ENCODE results near the gene TRIM46.

Gene TRIM46, protein sequence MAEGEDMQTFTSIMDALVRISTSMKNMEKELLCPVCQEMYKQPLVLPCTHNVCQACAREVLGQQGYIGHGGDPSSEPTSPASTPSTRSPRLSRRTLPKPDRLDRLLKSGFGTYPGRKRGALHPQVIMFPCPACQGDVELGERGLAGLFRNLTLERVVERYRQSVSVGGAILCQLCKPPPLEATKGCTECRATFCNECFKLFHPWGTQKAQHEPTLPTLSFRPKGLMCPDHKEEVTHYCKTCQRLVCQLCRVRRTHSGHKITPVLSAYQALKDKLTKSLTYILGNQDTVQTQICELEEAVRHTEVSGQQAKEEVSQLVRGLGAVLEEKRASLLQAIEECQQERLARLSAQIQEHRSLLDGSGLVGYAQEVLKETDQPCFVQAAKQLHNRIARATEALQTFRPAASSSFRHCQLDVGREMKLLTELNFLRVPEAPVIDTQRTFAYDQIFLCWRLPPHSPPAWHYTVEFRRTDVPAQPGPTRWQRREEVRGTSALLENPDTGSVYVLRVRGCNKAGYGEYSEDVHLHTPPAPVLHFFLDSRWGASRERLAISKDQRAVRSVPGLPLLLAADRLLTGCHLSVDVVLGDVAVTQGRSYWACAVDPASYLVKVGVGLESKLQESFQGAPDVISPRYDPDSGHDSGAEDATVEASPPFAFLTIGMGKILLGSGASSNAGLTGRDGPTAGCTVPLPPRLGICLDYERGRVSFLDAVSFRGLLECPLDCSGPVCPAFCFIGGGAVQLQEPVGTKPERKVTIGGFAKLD

DNA sequence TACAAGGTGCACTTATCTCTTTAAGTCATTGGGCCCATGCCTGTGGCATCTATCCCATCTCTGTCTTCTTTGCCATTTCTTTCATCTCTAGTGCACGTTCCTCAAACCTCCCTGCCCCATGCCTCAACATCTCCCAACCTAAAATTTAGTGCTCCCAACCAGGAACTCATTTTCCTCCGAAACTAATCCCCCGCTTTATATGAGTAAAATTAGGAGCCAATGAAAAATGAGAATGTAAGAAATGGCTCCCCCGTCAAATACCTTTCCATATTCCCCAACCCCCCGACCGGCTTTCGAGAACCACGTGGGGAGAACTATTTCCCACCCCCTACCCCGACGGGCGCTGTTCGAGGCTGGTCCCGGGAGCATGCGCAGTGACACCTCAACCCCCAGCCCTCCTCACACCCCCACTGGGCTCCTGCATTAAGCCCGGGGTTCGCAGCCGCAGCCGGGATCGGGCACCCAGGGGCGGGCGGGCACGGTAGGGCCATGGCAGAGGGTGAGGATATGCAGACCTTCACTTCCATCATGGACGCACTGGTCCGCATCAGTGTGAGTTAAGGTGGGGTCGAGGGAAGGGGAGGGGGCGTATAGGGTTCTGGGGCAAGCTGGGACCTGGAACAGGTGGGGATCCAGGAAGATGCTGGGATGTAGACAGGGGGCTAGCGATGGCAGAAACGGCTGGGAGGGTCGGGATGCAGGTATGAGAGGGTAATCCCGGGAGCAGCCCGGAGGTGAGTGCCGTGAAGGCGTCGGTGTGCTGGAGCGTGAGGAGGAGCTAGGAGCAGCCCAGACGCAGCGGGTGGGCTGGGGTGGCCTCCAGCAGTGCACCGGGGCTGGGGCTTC is at the start of gene TRIM46:
TRIM46 (plus strand) TSS at position 372 of the 846 bp plus-strand sequence; CDS start at position 490, 118 bp downstream.
- peaks cover 43% of the 10 kb centered on the region for H3K36me3 Mint-ChIP-seq (ENCODE audit: low read depth)
- intact Hi-C loops (cut with micrococcal nuclease) = no loop called here
- H3K27ac Mint-ChIP-seq = peak within 1 kb of the TSS; percentile 97
- peaks cover 18% of the 10 kb centered on the region for H3K27me3 Mint-ChIP-seq
- peak within 1 kb of the TSS; percentile 96 for H3K4me3 Mint-ChIP-seq
- H3K4me1 Mint-ChIP-seq (ENCODE audit: low read depth) = peaks cover 64% of the 10 kb centered on the region
- no peaks in the 10 kb centered on the region for H3K9me3 Mint-ChIP-seq

DNA sequence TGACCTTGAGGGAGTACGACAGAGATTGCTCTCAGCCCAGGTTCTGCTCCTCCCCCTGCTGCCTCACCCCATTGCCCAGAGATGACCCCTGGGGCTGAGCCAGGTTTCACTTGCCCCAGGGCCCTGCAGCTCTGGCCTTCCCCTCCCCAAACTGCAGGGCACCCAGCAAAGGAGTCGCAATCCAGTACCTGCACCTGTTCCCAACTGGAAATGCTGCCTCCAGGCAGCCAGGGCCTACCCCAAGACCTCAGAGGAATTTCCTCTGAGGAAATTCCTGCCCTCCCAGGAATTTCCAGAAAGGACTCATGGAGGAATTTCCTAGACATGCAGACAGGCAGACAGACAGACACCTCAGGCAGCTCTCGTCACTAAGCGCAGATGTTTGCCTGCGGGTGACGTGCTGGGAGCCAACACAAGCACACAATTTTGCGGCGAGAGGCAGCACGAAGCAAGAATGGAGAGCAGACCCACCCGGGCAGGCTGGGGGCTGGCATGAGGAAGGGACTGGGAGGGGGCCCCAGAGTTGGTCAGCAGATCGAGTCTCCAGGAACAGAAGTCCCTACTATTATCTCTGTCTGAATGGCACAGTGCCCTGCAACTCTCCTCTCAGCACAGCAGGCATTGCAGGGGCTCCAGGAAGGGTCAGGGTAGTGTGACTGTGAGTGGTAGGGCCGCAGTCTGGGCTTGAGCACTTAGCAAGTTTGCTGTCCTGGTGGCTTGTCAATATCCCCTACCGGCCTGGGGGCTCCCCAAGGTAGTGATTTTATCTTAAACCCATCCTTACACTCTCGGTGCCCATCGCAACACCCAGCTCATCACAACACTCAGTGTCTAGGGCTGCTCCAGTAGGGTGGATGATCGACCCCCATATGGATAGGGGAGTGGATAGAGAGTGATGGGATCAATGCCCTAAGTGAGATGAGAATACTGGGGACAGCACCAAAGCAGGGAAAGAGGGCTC is 48.9 kb upstream of the TRIM46 start:
- peaks cover 36% of the 10 kb centered on the region for H3K4me1 Mint-ChIP-seq (ENCODE audit: low read depth)
- H3K4me3 Mint-ChIP-seq = no peak overlapping the region
- peaks cover 89% of the 10 kb centered on the region for H3K27me3 Mint-ChIP-seq
- intact Hi-C loops (cut with micrococcal nuclease) = loop anchor here (5.0 kb wide), 1 partner anchor 43 kb away; no protein-coding TSS in a partner anchor
- no peaks in the 10 kb centered on the region for H3K36me3 Mint-ChIP-seq (ENCODE audit: low read depth)
- H3K9me3 Mint-ChIP-seq = no peaks in the 10 kb centered on the region
- no peak overlapping the region for H3K27ac Mint-ChIP-seq

DNA sequence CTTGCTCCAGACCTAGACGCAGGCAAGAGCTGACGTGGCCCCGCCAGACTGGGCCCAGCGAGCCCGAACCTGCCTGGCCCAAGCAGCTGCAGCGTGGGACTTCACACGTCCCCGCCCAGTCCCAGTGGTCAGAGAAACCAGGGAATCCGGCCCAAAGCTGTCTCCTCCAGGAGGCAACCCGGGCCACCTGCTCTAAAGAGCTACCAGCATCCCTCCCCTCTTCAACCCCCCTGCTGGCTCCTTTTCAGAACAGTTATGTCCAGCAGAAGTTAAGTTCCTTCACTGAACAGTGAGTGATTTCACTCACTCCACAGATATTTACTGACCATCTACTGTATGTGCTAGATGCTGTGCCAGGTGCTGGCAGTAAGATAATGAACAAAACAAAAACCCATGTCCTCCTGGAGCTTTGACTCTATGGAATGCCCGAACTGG is 48.1 kb upstream of the TRIM46 start:
- intact Hi-C loops (cut with micrococcal nuclease) = loop anchor here (5.0 kb wide), 1 partner anchor 42 kb away; no protein-coding TSS in a partner anchor
- H3K4me3 Mint-ChIP-seq = no peak overlapping the region

DNA sequence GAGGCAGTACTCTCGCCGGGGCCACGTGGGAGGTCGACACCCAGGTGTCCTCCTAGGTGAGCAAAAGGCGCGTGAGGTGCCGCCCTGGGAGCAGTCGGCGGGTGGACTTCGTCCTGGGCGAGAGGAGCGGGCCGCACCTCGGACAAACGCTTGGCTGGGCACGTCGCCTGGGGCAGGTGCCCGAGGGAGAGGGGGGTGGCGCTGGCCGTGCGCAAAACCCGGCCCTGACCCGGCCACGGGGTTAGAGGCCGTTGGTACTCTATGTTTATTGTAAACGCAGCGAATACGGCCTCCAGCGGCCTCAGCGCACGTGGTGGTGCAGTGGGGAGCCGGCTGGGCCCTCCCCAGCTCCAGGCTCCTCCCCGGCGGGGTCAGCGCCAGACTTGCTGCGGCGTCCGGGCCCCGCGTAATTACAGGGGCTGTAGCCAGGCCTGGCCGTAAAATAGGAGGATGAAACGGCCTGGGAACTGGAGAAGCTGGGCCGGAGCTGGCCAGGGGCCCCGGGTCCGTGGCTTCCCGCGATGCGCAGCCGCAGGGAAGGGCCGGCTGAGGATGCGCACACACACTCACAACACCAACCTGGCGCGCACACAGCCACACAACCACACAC is 47.6 kb upstream of the TRIM46 start:
- H3K27me3 Mint-ChIP-seq = peaks cover 90% of the 10 kb centered on the region
- intact Hi-C loops (cut with micrococcal nuclease) = loop anchor here (5.0 kb wide), 1 partner anchor 41 kb away; no protein-coding TSS in a partner anchor
- no peaks in the 10 kb centered on the region for H3K36me3 Mint-ChIP-seq (ENCODE audit: low read depth)
- no peaks in the 10 kb centered on the region for H3K9me3 Mint-ChIP-seq
- H3K4me1 Mint-ChIP-seq (ENCODE audit: low read depth) = peaks cover 45% of the 10 kb centered on the region
- no peak overlapping the region for H3K27ac Mint-ChIP-seq
- no peak overlapping the region for H3K4me3 Mint-ChIP-seq

More for the DNA sequence above, 48.1 kb upstream of the TRIM46 start:
- Mint-ChIP-seq H3K9me3 (no peaks in the 10 kb centered on the region), H3K4me1 (ENCODE audit: low read depth) (peaks cover 42% of the 10 kb centered on the region), H3K27ac (no peak overlapping the region), H3K36me3 (ENCODE audit: low read depth) (no peaks in the 10 kb centered on the region), H3K27me3 (peaks cover 90% of the 10 kb centered on the region)

DNA sequence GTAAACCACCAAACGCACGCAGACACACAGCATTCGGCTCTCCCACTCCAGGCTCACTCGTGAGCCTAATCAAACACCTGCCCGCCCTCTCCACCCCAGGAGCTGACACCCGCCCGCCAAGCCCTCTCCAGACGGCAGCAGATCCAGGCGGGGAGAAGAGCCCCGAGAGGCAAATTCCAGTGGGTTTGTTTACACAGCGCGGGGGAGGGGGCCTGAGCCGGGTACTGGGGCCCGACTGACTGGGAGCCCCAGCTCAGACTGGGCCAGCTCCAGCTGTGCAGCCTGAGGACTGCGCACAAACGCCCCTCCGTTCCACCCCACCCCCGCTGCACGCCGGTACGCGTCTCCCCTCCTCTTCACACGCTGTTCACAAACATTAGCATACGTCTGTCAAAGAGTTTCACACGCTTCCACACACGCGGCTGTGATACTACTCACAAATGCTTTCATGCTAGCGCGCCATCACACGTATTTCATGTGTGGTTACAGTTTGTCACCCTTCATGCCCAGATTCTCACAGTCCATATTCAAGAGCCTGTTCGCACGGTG is 47.0 kb upstream of the TRIM46 start:
- Mint-ChIP-seq H3K4me1 (ENCODE audit: low read depth) (peaks cover 46% of the 10 kb centered on the region), H3K27me3 (peaks cover 88% of the 10 kb centered on the region), H3K36me3 (ENCODE audit: low read depth) (no peaks in the 10 kb centered on the region), H3K4me3 (peak overlapping the region; percentile 49), H3K27ac (peak overlapping the region; percentile 12), H3K9me3 (no peaks in the 10 kb centered on the region)
- intact Hi-C loops (cut with micrococcal nuclease) = loop anchor here (5.0 kb wide), 1 partner anchor 41 kb away; no protein-coding TSS in a partner anchor

DNA sequence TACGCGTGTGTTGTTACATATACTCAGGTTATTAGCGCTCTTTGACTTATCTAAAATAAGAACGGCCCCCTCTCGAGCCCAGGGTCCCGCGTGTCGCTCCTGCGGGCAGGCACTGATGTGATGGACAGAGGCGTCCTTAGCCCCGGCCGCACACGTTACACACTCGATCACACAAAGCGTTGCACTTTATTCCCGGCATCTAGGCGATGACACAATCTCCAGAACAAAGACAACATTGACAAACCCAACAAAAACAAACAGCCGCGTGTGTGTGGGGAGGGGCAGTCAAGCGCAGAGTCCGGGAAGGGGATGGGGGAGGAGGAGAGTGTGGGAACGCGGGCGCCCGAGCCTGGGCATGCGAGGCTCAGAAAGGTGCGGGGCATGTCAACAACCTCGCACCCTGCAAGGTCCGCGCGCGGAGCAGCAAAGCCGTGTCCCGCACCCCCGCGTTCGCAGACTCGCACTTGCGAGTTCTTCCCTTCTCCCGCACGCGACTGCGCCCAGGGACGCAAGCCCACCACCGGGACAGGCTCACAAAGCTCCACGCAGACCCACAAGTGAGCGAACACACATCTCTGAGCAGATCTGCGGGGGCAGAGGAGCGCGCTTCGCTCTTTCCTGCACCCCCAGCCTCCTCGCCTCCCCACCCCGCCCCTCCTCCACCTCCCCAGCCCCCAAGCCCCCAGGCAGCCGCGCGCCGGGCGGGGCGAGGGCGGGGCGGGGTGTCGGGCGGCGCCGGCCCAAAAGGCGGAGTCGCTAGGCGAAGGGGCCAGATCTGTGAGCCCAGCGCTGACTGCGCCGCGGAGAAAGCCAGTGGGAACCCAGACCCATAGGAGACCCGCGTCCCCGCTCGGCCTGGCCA is 46.3 kb upstream of the TRIM46 start, which contains the start of gene EFNA1:
EFNA1 (plus strand) TSS at position 772 of the 862 bp plus-strand sequence. CDS start 102 bp downstream, outside the sequence.
- Mint-ChIP-seq H3K4me3 (peak within 1 kb of the TSS; percentile 49), H3K27me3 (peaks cover 89% of the 10 kb centered on the region), H3K27ac (peak within 1 kb of the TSS; percentile 12), H3K9me3 (no peaks in the 10 kb centered on the region), H3K4me1 (ENCODE audit: low read depth) (peaks cover 50% of the 10 kb centered on the region), H3K36me3 (ENCODE audit: low read depth) (no peaks in the 10 kb centered on the region)
- intact Hi-C loops (cut with micrococcal nuclease) = loop anchor here (5.0 kb wide), 1 partner anchor 40 kb away; no protein-coding TSS in a partner anchor

DNA sequence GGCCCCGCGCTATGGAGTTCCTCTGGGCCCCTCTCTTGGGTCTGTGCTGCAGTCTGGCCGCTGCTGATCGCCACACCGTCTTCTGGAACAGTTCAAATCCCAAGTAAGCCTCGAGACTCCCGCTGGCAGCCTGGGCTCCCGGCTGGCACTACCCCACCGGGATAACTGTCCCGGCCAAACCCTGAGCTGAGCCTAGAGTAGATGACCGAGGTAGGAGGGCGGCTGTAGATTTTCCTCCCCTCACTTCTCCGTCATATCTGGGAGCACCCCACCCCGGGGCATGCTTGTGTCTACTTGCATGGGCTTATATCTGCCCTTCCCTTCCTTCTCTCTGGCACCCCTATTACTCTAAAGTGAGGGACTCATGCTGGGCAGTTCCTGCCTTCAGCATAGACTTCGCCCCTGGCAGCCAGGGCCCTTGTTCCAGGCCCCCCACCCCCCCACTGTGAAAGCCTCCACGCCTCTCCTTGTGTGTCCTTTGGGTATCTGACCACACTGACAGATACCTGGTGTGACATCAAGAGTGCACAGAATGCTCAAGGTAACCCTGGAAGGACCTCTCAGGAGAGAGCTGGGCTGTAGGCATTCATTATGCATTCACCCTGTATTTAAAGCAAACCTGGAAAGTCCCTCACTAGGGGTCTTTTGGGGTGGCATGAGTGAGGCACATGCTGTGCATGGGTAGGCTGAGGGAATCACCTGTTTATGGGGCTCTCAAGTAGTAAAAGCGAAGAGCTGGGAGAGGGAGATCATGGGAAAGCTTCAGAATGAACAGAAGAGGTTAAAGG is 45.5 kb upstream of the TRIM46 start:
- Mint-ChIP-seq H3K27ac (peak overlapping the region; percentile 7), H3K4me3 (peak overlapping the region; percentile 49)
- intact Hi-C loops (cut with micrococcal nuclease) = loop anchor here (5.0 kb wide), 1 partner anchor 39 kb away; no protein-coding TSS in a partner anchor

DNA sequence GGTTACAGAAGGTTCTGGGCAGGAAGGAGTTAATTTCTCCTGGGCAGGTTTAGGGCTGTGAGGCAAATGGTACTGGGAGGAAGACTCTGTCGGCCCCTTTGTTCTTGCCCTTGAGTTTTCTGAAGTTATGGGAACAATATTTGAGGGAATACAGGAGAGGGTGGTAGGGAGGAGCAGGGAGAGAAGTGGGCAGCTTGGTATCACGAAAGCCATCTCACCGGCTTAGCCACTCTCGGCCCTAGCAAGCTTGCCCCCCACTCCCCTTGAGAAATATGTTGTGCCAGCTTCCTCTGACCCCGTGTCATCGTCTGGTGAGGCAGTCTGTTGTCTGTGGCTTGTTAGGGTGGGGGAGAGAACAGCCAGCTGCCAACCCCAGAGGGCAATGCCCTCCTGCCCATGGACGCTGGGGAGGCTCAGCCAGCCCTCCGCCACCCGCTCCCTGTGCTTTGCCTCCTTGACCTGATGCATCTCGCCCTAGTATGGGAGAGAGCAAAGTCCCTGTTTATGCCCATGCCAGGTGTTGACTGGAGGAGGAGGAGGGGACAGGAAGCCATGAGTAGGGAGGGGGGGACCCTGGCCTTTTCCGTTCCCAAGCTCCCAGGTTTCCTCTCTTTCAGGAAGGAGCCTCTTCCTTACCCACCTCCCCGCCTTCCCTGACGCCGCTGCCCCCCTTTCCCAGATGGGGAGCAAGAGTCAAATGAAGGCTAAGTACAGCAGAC is 44.7 kb upstream of the TRIM46 start:
- Mint-ChIP-seq H3K4me1 (ENCODE audit: low read depth) (peaks cover 61% of the 10 kb centered on the region), H3K27ac (peak overlapping the region; percentile 7), H3K4me3 (no peak overlapping the region), H3K9me3 (no peaks in the 10 kb centered on the region), H3K27me3 (peaks cover 77% of the 10 kb centered on the region), H3K36me3 (ENCODE audit: low read depth) (no peaks in the 10 kb centered on the region)
- intact Hi-C loops (cut with micrococcal nuclease) = loop anchor here (5.0 kb wide), 1 partner anchor 38 kb away; no protein-coding TSS in a partner anchor

More for the DNA sequence above, 45.5 kb upstream of the TRIM46 start:
- peaks cover 82% of the 10 kb centered on the region for H3K27me3 Mint-ChIP-seq
- H3K9me3 Mint-ChIP-seq = no peaks in the 10 kb centered on the region
- peaks cover 54% of the 10 kb centered on the region for H3K4me1 Mint-ChIP-seq (ENCODE audit: low read depth)
- no peaks in the 10 kb centered on the region for H3K36me3 Mint-ChIP-seq (ENCODE audit: low read depth)

DNA sequence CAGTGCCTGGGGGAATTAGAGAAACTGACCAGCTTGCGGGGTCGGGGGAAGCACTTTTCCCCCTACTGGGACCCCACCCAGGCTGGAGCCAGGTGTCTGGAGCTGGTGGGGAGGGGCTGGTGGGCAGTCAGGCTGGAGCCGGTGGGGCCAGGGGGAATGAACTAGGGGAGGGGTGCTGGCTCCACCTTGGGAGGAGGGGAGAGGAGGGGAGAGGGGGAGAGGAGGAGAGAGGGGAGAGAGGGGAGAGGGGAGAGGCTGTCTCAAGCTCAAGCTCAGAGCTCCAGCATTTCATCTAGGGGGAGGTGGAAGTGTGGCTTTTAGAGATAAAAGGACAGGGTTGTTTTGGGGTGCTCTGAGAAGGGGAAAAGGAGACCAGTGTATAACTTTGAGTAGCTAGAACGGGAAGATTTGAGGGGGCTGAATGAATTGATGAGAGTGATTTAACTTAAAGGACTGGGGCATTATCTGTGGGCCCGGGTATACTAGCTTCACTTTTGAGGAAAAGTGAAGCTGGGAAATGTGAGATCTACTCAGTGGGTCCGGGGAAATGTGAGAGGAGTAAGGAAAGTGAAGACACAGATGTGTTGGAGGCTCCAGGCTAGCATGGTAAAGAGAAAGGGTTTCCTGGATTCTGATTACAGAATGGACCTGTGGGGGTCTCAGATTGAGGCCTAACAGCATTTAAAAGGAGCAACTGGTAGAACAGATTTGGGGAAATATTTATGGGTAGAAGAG is 43.2 kb upstream of the TRIM46 start:
- no peak overlapping the region for H3K27ac Mint-ChIP-seq
- peaks cover 76% of the 10 kb centered on the region for H3K4me1 Mint-ChIP-seq (ENCODE audit: low read depth)
- H3K4me3 Mint-ChIP-seq = no peak overlapping the region
- H3K9me3 Mint-ChIP-seq = no peaks in the 10 kb centered on the region
- intact Hi-C loops (cut with micrococcal nuclease) = no loop called here
- peaks cover 61% of the 10 kb centered on the region for H3K27me3 Mint-ChIP-seq
- H3K36me3 Mint-ChIP-seq (ENCODE audit: low read depth) = peaks cover 4% of the 10 kb centered on the region

DNA sequence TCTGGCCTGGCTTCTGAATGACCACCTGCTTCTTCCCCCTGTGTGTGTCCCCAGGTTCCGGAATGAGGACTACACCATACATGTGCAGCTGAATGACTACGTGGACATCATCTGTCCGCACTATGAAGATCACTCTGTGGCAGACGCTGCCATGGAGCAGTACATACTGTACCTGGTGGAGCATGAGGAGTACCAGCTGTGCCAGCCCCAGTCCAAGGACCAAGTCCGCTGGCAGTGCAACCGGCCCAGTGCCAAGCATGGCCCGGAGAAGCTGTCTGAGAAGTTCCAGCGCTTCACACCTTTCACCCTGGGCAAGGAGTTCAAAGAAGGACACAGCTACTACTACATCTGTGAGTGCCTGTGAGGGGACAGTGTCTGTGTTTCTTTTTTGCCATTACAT is 42.4 kb upstream of the TRIM46 start:
- Mint-ChIP-seq H3K27ac (no peak overlapping the region), H3K4me3 (no peak overlapping the region), H3K4me1 (ENCODE audit: low read depth) (peaks cover 81% of the 10 kb centered on the region), H3K27me3 (peaks cover 54% of the 10 kb centered on the region), H3K36me3 (ENCODE audit: low read depth) (peaks cover 11% of the 10 kb centered on the region), H3K9me3 (no peaks in the 10 kb centered on the region)
- intact Hi-C loops (cut with micrococcal nuclease) = no loop called here
